Body of pancreas (tissue), 4 donors: ENCODE data around the gene SPX. TPM values are rescaled to one million over a fixed set of nuclear protein-coding genes. Genes with fewer than 3 reads are reported as not detected.

ENCODE experiments used
- ATAC-seq: fragments of 150-250 bp; one replicate; pipeline ENCODE4 v1.9.1; 2016
- DNase-seq, 4 donors: peaks; one replicate each; pipeline ENCODE4 v3.0.0-alpha.2; 2019
- H3K27ac ChIP-seq, 4 donors: fragments of 200-600 bp; sonication (generic); 1 replicate in 3 of 4; 2 replicates in 1 of 4; pipeline versions ENCODE4 v1.5.1 to v1.6.1; 2016 to 2019; ENCODE audit warnings: mild to moderate bottlenecking in 1 of 4, mixed read lengths in 1 of 4, moderate library complexity in 1 of 4
- H3K27me3 ChIP-seq, 2 donors: fragments of 200-600 bp; sonication (generic); one replicate each; pipeline ENCODE4 v1.6.0; 2016; ENCODE audit warnings: mild to moderate bottlenecking in 1 of 2
- H3K36me3 ChIP-seq, 2 donors: fragments of 200-600 bp; sonication (generic); replicated peaks in 1 of 2; 2 replicates each; pipeline ENCODE4 v1.5.1; 2016; ENCODE audit warnings: low read depth in 2 of 2; ENCODE audit not compliant: insufficient read depth in 1 of 2
- H3K4me1 ChIP-seq: fragments of 200-600 bp; sonication (generic); one replicate; pipeline ENCODE4 v1.6.0; 2016
- H3K4me3 ChIP-seq, 2 donors: fragments of 200-600 bp; sonication (generic); 1 replicate in 1 of 2; 2 replicates in 1 of 2; pipeline ENCODE4 v1.5.1; 2016 to 2019
- H3K9me3 ChIP-seq, 3 donors: fragments of 200-600 bp; sonication (generic); 1 replicate in 2 of 3; 2 replicates in 1 of 3; pipeline ENCODE4 v1.5.1; 2016
- POLR2A ChIP-seq, 3 donors: fragments of 450-650 bp; IDR thresholded peaks; one replicate each; pipeline ENCODE4 v1.6.1; 2016; ENCODE audit warnings: antibody characterized with exemption in 3 of 3, mild to moderate bottlenecking in 2 of 3
- WGBS, 2 donors: methylation state at CpG; one replicate each; pipeline ENCODE4 v1.1.5; 2017; 5-methylcytosine and 5-hydroxymethylcytosine counted together
- intact Hi-C: fragments of 100-400 bp; cut with DNase I; formaldehyde crosslinking; loops from one replicate; pipeline ENCODE4 v1.15.1; 2023
- total RNA-seq, 2 donors: library from RNA; depleted of rRNA; stranded (reverse); fragments of >200 nt; gene quantifications; one replicate each; pipeline ENCODE4 v1.1.0, GENCODE V29; 2016
- TF ChIP-seq, protein P1 (sequence below), 7 experiments: fragments of 450-650 bp in 4 of 7; fragments of 200-600 bp in 3 of 7; sonication (generic) in 3 of 7; IDR thresholded peaks; one replicate each; pipeline ENCODE4 v1.5.1; 2016 to 2019; ENCODE audit warnings: antibody characterized with exemption in 7 of 7

The SPX gene
- total RNA-seq, 2 donors from 2014 or later, result 18.5 to 49.5 TPM

DNA sequence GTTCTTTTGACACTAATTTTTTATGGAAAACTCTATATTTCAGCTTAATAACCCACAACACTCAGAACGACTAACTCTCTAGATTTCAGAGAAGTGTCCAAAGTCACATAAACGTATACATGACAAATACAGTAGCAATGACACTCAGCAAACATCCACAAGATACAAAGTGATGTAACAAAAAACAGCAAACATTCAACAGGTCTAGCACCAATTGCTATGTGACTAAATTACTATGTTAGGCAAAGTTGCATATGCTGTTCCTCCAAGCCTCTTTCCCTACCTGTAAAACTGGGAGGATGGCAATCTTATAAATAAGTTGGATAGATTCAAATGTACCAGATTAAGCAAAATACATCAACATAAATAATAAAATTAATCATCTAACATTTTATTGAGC is 26.3 kb upstream of the SPX start:
- 58% methylated on average over 2 of the region's 2 CpGs for WGBS, 2 donors
- H3K36me3 ChIP-seq, result no peaks in the 10 kb centered on the region

DNA sequence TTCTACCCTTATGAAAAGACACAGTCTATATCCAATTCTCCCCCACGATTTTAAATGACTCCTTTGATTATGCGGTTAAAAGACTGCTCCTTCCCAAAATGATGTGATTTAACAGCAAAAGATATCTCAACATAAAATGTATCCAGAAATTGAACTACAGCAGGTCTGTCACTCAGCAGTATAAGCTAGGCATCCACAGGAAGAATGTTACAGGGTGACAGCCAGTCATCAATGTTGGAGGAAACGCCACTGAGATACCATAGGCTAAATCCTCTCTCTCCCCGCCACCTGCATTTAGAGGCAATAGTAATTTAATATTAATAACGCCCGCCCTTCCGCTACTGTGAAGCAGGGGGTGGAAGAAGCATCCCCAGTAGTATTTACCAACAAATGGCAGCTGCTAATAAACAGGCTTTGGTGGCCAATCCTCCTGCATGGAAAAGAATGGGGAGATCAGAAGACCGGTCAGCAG is 25.3 kb upstream of the SPX start:
- H3K9me3 ChIP-seq, result no peaks in the 10 kb centered on the region
- peaks cover 40% of the 10 kb centered on the region for H3K4me1 ChIP-seq
- intact Hi-C loops, result no loop called here
- 9 to 11% methylated on average over 8 of the region's 8 CpGs for WGBS, 2 donors
- peak overlapping the region in 1 of 2 donors; percentile 83 for H3K4me3 ChIP-seq
- ATAC-seq, result no peak
- no peak for DNase-seq
- no peaks in the 10 kb centered on the region for H3K36me3 ChIP-seq
- peak overlapping the region in 2 of 4 donors; percentile 89 to 90 for H3K27ac ChIP-seq
- TF ChIP-seq, protein P1, sequence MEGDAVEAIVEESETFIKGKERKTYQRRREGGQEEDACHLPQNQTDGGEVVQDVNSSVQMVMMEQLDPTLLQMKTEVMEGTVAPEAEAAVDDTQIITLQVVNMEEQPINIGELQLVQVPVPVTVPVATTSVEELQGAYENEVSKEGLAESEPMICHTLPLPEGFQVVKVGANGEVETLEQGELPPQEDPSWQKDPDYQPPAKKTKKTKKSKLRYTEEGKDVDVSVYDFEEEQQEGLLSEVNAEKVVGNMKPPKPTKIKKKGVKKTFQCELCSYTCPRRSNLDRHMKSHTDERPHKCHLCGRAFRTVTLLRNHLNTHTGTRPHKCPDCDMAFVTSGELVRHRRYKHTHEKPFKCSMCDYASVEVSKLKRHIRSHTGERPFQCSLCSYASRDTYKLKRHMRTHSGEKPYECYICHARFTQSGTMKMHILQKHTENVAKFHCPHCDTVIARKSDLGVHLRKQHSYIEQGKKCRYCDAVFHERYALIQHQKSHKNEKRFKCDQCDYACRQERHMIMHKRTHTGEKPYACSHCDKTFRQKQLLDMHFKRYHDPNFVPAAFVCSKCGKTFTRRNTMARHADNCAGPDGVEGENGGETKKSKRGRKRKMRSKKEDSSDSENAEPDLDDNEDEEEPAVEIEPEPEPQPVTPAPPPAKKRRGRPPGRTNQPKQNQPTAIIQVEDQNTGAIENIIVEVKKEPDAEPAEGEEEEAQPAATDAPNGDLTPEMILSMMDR (IDR thresholded peaks at IDR 0.05), result no peak
- TF ChIP-seq POLR2A (IDR thresholded peaks at IDR 0.05), result no peak
- H3K27me3 ChIP-seq, result no peaks in the 10 kb centered on the region

More for the DNA sequence above, 26.3 kb upstream of the SPX start:
- ATAC-seq (no peak), DNase-seq (no peak)
- Histone ChIP-seq H3K27ac (no peak overlapping the region), H3K4me1 (peaks cover 29% of the 10 kb centered on the region), H3K9me3 (no peaks in the 10 kb centered on the region), H3K27me3 (no peaks in the 10 kb centered on the region), H3K4me3 (no peak overlapping the region)
- TF ChIP-seq, protein P1 (IDR thresholded peaks at IDR 0.05), result no peak
- no peak for TF ChIP-seq POLR2A (IDR thresholded peaks at IDR 0.05)
- intact Hi-C loops, result no loop called here

DNA sequence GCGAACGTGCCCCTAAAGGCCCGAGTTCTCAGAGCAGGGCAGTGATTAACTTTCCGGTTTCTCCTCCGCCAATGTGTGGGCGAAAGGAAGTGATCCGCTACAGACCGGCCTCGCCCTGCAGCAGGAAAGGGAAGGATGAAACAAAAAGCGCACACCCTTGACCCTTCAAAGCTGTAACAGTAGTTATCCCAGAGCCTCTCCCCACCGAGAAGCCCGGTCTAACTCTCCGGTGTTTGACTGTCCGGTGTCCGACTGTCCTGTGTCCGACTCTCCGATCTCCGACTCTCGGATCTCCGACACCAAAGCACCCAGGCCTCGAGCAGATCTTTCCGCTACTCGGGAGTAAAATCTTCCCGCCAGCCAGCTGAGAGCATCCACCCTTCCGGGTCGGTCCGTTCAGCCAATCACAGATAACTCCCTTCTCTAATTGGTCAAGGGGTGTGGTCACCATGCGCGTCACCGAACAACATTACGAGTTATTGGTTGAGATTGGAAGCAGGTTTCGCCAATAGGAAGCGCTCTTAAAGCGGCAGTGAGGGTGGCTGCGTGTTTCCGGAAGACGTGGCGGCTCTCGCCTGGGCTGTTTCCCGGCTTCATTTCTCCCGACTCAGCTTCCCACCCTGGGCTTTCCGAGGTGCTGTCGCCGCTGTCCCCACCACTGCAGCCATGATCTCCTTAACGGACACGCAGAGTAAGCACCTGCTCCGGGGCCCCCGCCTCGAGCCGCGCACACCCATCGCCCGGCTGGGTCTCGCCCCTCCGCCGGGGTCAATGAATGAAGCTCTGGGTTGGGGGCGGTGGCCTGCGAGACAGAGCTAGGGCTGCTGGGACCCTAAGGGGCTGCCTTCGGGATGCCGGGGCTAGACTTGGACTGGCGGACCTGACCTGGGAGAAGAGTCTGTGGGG is 24.6 kb upstream of the SPX start, which contains the start of the genes GOLT1B and RECQL:
GOLT1B (plus strand) TSS at position 532 of the 906 bp plus-strand sequence; CDS start at position 667, 135 bp downstream.
RECQL (minus strand) TSS at position 378 of the 906 bp plus-strand sequence. CDS start 2,065 bp downstream, outside the sequence.
- Histone ChIP-seq H3K4me1 (peaks cover 43% of the 10 kb centered on the region), H3K36me3 (no peaks in the 10 kb centered on the region), H3K27me3 (no peaks in the 10 kb centered on the region), H3K9me3 (no peaks in the 10 kb centered on the region), H3K27ac (peak within 1 kb of the TSS; percentile 63 to 90 (median 85)), H3K4me3 (peak within 1 kb of the TSS; percentile 83)
- peak; percentile 100 for ATAC-seq
- intact Hi-C loops, result no loop called here
- DNase-seq, result peak; percentile 93 to 97 (median 94)
- TF ChIP-seq, protein P1 (IDR thresholded peaks at IDR 0.05), result no peak
- TF ChIP-seq POLR2A (IDR thresholded peaks at IDR 0.05), result peak; percentile 43 to 82 (median 80)
- 0% methylated on average over 43 to 61 of the region's 61 CpGs for WGBS, 2 donors

DNA sequence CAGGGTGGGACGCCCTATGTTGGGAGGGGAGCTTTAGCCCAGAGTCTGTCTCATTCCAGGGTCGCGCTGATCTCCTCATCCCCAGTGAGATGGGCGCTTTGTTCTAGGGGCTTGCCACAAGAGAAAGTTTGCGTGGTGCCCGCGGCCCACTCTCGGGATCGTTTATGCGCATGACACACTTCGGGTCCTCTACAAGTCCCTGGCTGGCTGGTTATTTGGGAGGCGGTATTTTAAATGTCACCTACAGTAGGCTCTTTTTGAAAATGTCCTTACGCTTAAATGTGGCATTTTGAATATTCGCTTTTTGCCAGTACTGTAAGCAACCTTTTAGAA is 24.0 kb upstream of the SPX start:
- peak; percentile 7 for ATAC-seq
- Histone ChIP-seq H3K27ac (peak overlapping the region; percentile 63 to 90 (median 85)), H3K9me3 (no peaks in the 10 kb centered on the region), H3K4me1 (peaks cover 43% of the 10 kb centered on the region), H3K4me3 (peak overlapping the region; percentile 83), H3K27me3 (no peaks in the 10 kb centered on the region), H3K36me3 (no peaks in the 10 kb centered on the region)
- 0 to 1% methylated on average over 10 to 14 of the region's 14 CpGs for WGBS, 2 donors
- TF ChIP-seq POLR2A (IDR thresholded peaks at IDR 0.05), result no peak
- TF ChIP-seq, protein P1 (IDR thresholded peaks at IDR 0.05), result no peak
- intact Hi-C loops, result no loop called here
- peak; percentile 16 to 44 (median 37) for DNase-seq
